H9 (cell line): Measurements from ENCODE around the gene PPP1R7. TPM values are rescaled to one million over a fixed set of nuclear protein-coding genes. Genes with fewer than 3 reads are reported as not detected.

Source experiments
- DNase-seq: peaks from one replicate; pipeline ENCODE4 v3.0.0-alpha.2; 2017
- H2AFZ ChIP-seq: one replicate; pipeline ENCODE4 v1.6.1; 2013; ENCODE audit warnings: mild to moderate bottlenecking, low read length, control low read depth, moderate library complexity
- H2AK5ac ChIP-seq: 2 replicates; pipeline ENCODE4 v1.6.1; 2013; ENCODE audit warnings: low read length, control low read depth, mixed read lengths; ENCODE audit not compliant: insufficient read length
- H2BK120ac ChIP-seq: one replicate; pipeline ENCODE4 v1.6.1; 2013; ENCODE audit warnings: low read depth, mild to moderate bottlenecking, low read length, control low read depth, inconsistent platforms; ENCODE audit not compliant: poor library complexity, severe bottlenecking
- H2BK12ac ChIP-seq: 2 replicates; pipeline ENCODE4 v1.6.1; 2013; ENCODE audit warnings: low read length, control low read depth, mixed read lengths, low read depth; ENCODE audit not compliant: insufficient read length
- H2BK15ac ChIP-seq: 2 replicates; pipeline ENCODE4 v1.6.1; 2013; ENCODE audit warnings: low read depth, low read length, control low read depth
- H2BK20ac ChIP-seq: one replicate; pipeline ENCODE4 v1.6.1; 2013; ENCODE audit warnings: low read depth, mild to moderate bottlenecking, low read length, control low read depth, inconsistent platforms; ENCODE audit not compliant: poor library complexity, severe bottlenecking
- H2BK5ac ChIP-seq: 2 replicates; pipeline ENCODE4 v1.6.1; 2013; ENCODE audit warnings: low read length, control low read depth, mixed read lengths; ENCODE audit not compliant: insufficient read length
- H3K14ac ChIP-seq: 2 replicates; pipeline ENCODE4 v1.6.1; 2013; ENCODE audit warnings: low read length, control low read depth; ENCODE audit not compliant: insufficient read depth
- H3K18ac ChIP-seq: 2 replicates; pipeline ENCODE4 v1.6.1; 2013; ENCODE audit warnings: low read depth, mild to moderate bottlenecking, mixed read lengths, low read length, control low read depth; ENCODE audit not compliant: insufficient read length
- H3K23ac ChIP-seq: 2 replicates; pipeline ENCODE4 v1.6.1; 2013; ENCODE audit warnings: low read length, control low read depth, mixed read lengths, low read depth; ENCODE audit not compliant: insufficient read length
- H3K23me2 ChIP-seq: 2 replicates; pipeline ENCODE4 v1.6.1; 2013; ENCODE audit warnings: low read depth, mild to moderate bottlenecking, mixed read lengths, low read length, control low read depth; ENCODE audit not compliant: insufficient read length, poor library complexity, severe bottlenecking
- H3K27ac ChIP-seq: 2 replicates; pipeline ENCODE4 v1.5.1; 2013; ENCODE audit warnings: low read length, control low read depth, mixed read lengths, low read depth; ENCODE audit not compliant: insufficient read length
- H3K27me3 ChIP-seq: 2 replicates; pipeline ENCODE4 v1.6.1; 2013; ENCODE audit warnings: low read length, control low read depth, inconsistent platforms; ENCODE audit not compliant: insufficient read depth
- H3K4ac ChIP-seq: 2 replicates; pipeline ENCODE4 v1.6.1; 2013; ENCODE audit warnings: low read depth, mild to moderate bottlenecking, control low read depth, inconsistent platforms, low read length, moderate library complexity
- H3K4me1 ChIP-seq: 2 replicates; pipeline ENCODE4 v1.6.1; 2013; ENCODE audit warnings: low read length, control low read depth, inconsistent platforms; ENCODE audit not compliant: insufficient read depth
- H3K4me2 ChIP-seq: 2 replicates; pipeline ENCODE4 v1.6.1; 2013; ENCODE audit warnings: low read length, control low read depth, mixed read lengths; ENCODE audit not compliant: insufficient read length, insufficient read depth
- H3K56ac ChIP-seq: 2 replicates; pipeline ENCODE4 v1.6.1; 2013; ENCODE audit warnings: low read depth, mild to moderate bottlenecking, mixed read lengths, low read length, control low read depth; ENCODE audit not compliant: insufficient read length
- H3K79me1 ChIP-seq: 2 replicates; pipeline ENCODE4 v1.6.1; 2013; ENCODE audit warnings: low read depth, mild to moderate bottlenecking, moderate library complexity, low read length, control low read depth, inconsistent platforms; ENCODE audit not compliant: insufficient read depth, poor library complexity, severe bottlenecking
- H3K79me2 ChIP-seq: 2 replicates; pipeline ENCODE4 v1.6.1; 2013; ENCODE audit warnings: low read length, control low read depth, inconsistent platforms; ENCODE audit not compliant: insufficient read depth
- H3K9ac ChIP-seq: 2 replicates; pipeline ENCODE4 v1.6.1; 2013; ENCODE audit warnings: low read length, control low read depth, mixed read lengths; ENCODE audit not compliant: insufficient read length; ENCODE audit errors: extremely low read depth
- H3K9me3 ChIP-seq: one replicate; pipeline ENCODE4 v1.6.1; 2013; ENCODE audit warnings: low read depth, low read length, inconsistent platforms; ENCODE audit not compliant: control insufficient read depth
- H3T11ph ChIP-seq: one replicate; pipeline ENCODE4 v1.6.1; 2013; ENCODE audit warnings: mild to moderate bottlenecking, low read length, control low read depth, inconsistent platforms
- H4K20me1 ChIP-seq: one replicate; pipeline ENCODE4 v1.6.1; 2013; ENCODE audit not compliant: control insufficient read depth, insufficient read length, insufficient read depth
- H4K5ac ChIP-seq: 2 replicates; pipeline ENCODE4 v1.6.1; 2013; ENCODE audit warnings: low read depth, mild to moderate bottlenecking, mixed read lengths, low read length, control low read depth; ENCODE audit not compliant: insufficient read length
- H4K8ac ChIP-seq: replicated peaks from 2 replicates; pipeline ENCODE4 v1.6.1; 2013; ENCODE audit warnings: low read length, control low read depth, mixed read lengths, low read depth; ENCODE audit not compliant: insufficient read length
- H4K91ac ChIP-seq: 2 replicates; pipeline ENCODE4 v1.6.1; 2013; ENCODE audit warnings: low read depth, mild to moderate bottlenecking, moderate library complexity, mixed read lengths, low read length, control low read depth; ENCODE audit not compliant: insufficient read length
- H3K27ac Mint-ChIP-seq, 3 experiments: 2 replicates in 2 of 3; 3 replicates in 1 of 3; pipeline ENCODE4 v1.8.0; 2020 to 2021; ENCODE audit warnings: mixed read lengths in 3 of 3, mild to moderate bottlenecking in 1 of 3, moderate library complexity in 1 of 3
- H3K27me3 Mint-ChIP-seq: 2 replicates; pipeline ENCODE4 v1.8.0; 2021; ENCODE audit warnings: low read depth, mild to moderate bottlenecking, moderate library complexity, mixed read lengths
- H3K36me3 Mint-ChIP-seq, 3 experiments: 2 replicates in 2 of 3; 3 replicates in 1 of 3; pipeline ENCODE4 v1.8.0; 2020 to 2021; ENCODE audit warnings: low read depth in 3 of 3, mixed read lengths in 3 of 3; ENCODE audit not compliant: insufficient read depth in 1 of 3
- H3K4me1 Mint-ChIP-seq, 2 experiments: 2 replicates each; pipeline ENCODE4 v1.8.0; 2020; ENCODE audit warnings: mixed read lengths in 2 of 2
- H3K4me3 Mint-ChIP-seq, 2 experiments: 2 replicates in 1 of 2; 3 replicates in 1 of 2; pipeline ENCODE4 v1.8.0; 2020 to 2021; ENCODE audit warnings: mild to moderate bottlenecking in 2 of 2, mixed read lengths in 2 of 2, moderate library complexity in 1 of 2
- H3K9me3 Mint-ChIP-seq, 2 experiments: 2 replicates in 1 of 2; 3 replicates in 1 of 2; pipeline ENCODE4 v1.8.0; 2020; ENCODE audit warnings: mild to moderate bottlenecking in 2 of 2, mixed read lengths in 2 of 2, moderate library complexity in 1 of 2
- WGBS: extraction: QIAGEN DNeasy Blood & Tissue Kit; methylation state at CpG from one replicate; pipeline ENCODE4 v1.1.7; 2013; ENCODE audit warnings: missing lambda C conversion rate, low lambda C conversion rate, mixed read lengths; ENCODE audit not compliant: insufficient read length; ENCODE audit errors: extremely low coverage; 5-methylcytosine and 5-hydroxymethylcytosine counted together
- total RNA-seq: library from RNA; stranded (reverse); gene quantifications from 2 replicates; pipeline ENCODE4 v1.2.1, GENCODE V29; 2021
- TF ChIP-seq, protein P1 (sequence below): fragments of 200-600 bp; sonication (generic); conservative IDR thresholded peaks from 3 replicates; pipeline ENCODE4 v1.8.0; 2021; ENCODE audit warnings: antibody characterized with exemption, mild to moderate bottlenecking

Gene PPP1R7
- total RNA-seq, 1 experiment from 2014 or later = 60.2 TPM

DNA sequence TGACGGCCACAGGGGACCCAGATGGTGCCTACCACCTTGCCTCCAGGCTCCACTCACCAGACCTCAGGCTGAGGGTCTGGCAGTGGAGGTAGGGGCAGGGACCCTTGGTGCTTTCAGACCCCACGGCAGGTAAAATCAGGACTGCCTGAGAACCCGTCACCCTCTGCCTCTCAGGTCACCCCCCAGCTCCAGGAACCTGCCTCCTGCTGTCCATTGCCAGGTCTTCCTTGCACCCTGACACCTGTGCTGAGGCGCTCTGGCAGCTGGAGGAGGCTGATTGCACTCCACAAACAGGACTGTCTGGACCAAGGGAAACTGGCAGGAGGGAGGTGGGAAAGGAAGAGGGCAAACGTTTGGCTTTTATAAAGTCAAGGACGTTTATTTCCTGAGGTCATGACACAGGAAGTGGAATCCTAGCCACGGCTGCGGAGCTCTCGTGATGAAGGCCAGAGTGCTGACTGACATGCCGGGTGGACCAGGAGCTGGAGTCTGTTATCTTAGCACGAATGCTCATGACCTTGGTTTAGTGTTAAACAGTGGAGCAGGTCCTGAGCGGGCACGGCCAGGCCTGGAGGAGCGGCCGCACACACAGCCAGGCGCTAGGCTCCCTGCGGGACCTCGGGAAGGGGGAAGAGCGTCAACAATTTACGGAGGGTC lies 78.7 kb downstream of the PPP1R7 start:
- no peak overlapping the region for H2BK12ac ChIP-seq
- WGBS = no CpG with 5 or more reads among the region's 20 CpGs
- H2BK120ac ChIP-seq = no peak overlapping the region
- no peak overlapping the region for H2BK15ac ChIP-seq
- no peaks in the 10 kb centered on the region for H3K27me3 ChIP-seq
- H3K23ac ChIP-seq = no peak overlapping the region
- H2BK20ac ChIP-seq = no peak overlapping the region
- no peaks in the 10 kb centered on the region for H3K79me1 ChIP-seq
- no peak overlapping the region for H2AK5ac ChIP-seq
- no peak overlapping the region for H3K4me2 ChIP-seq
- H3K4me1 ChIP-seq = no peaks in the 10 kb centered on the region
- no peak overlapping the region for H3K18ac ChIP-seq
- Mint-ChIP-seq H3K4me3 (no peak overlapping the region), H3K27me3 (no peaks in the 10 kb centered on the region; the same call in 1 of the 2 replicates), H3K9me3 (no peaks in the 10 kb centered on the region), H3K36me3 (peaks cover 30 to 82% (median 70%) of the 10 kb centered on the region in 3 experiments; a peak in 6 of 7 replicates), H3K4me1 (peaks cover 4 to 6% of the 10 kb centered on the region in 2 experiments; a peak in 1 of 4 replicates), H3K27ac (peak overlapping the region; percentile 18 to 89 (median 77); a peak in 4 of 7 replicates)
- H3K23me2 ChIP-seq = no peaks in the 10 kb centered on the region
- no peak overlapping the region for H2BK5ac ChIP-seq
- H3K14ac ChIP-seq = no peak overlapping the region
- no peak overlapping the region for H3K4ac ChIP-seq
- peaks cover 2% of the 10 kb centered on the region for H4K20me1 ChIP-seq
- H3T11ph ChIP-seq = no peak overlapping the region
- no peak for DNase-seq
- H3K27ac ChIP-seq = no peak overlapping the region
- no peak overlapping the region for H3K56ac ChIP-seq
- TF ChIP-seq, protein P1, sequence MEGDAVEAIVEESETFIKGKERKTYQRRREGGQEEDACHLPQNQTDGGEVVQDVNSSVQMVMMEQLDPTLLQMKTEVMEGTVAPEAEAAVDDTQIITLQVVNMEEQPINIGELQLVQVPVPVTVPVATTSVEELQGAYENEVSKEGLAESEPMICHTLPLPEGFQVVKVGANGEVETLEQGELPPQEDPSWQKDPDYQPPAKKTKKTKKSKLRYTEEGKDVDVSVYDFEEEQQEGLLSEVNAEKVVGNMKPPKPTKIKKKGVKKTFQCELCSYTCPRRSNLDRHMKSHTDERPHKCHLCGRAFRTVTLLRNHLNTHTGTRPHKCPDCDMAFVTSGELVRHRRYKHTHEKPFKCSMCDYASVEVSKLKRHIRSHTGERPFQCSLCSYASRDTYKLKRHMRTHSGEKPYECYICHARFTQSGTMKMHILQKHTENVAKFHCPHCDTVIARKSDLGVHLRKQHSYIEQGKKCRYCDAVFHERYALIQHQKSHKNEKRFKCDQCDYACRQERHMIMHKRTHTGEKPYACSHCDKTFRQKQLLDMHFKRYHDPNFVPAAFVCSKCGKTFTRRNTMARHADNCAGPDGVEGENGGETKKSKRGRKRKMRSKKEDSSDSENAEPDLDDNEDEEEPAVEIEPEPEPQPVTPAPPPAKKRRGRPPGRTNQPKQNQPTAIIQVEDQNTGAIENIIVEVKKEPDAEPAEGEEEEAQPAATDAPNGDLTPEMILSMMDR = no peak
- H4K8ac ChIP-seq = no peak overlapping the region
- no peak overlapping the region for H2AFZ ChIP-seq
- no peak overlapping the region for H4K91ac ChIP-seq
- no peaks in the 10 kb centered on the region for H3K79me2 ChIP-seq
- no peak overlapping the region for H4K5ac ChIP-seq
- no peak overlapping the region for H3K9ac ChIP-seq
- H3K9me3 ChIP-seq = no peaks in the 10 kb centered on the region
